Activated CD4-positive, alpha-beta memory T cell treated with anti-CD3 and anti-CD28 coated beads, Interleukin-2, amount 10 ng/mL, durations not matched to agents 7 days and 5 days (primary cell): Measurements from ENCODE around the gene ESPNL. TPM values are rescaled to one million over a fixed set of nuclear protein-coding genes. Genes with fewer than 3 reads are reported as not detected.

Experiments used
- CTCF ChIA-PET: fragments of 350-600 bp; sonication (Branson Sonifier 250); formaldehyde crosslinking; loops from one replicate; lab custom pipeline; 2021; ENCODE audit warnings: antibody characterized with exemption, inconsistent platforms; lab: Charles Lee
- POLR2A ChIA-PET: fragments of 350-600 bp; sonication (Branson Sonifier 250); formaldehyde crosslinking; loops from one replicate; lab custom pipeline; 2021; ENCODE audit warnings: antibody characterized with exemption; lab: Charles Lee
- DNase-seq: peaks from one replicate; pipeline ENCODE4 v3.0.0-alpha.2; 2020
- H3K27ac Mint-ChIP-seq: one replicate; pipeline ENCODE4 v1.8.0; 2021; ENCODE audit warnings: mild to moderate bottlenecking, mixed read lengths
- H3K27me3 Mint-ChIP-seq: one replicate; pipeline ENCODE4 v1.8.0; 2021; ENCODE audit warnings: mixed read lengths
- H3K36me3 Mint-ChIP-seq: one replicate; pipeline ENCODE4 v1.8.0; 2021; ENCODE audit warnings: low read depth, mixed read lengths
- H3K4me1 Mint-ChIP-seq: one replicate; pipeline ENCODE4 v1.8.0; 2021; ENCODE audit warnings: mixed read lengths
- H3K4me3 Mint-ChIP-seq: one replicate; pipeline ENCODE4 v1.8.0; 2021; ENCODE audit warnings: mild to moderate bottlenecking, mixed read lengths
- H3K9me3 Mint-ChIP-seq: one replicate; pipeline ENCODE4 v1.8.0; 2021; ENCODE audit warnings: mixed read lengths
- total RNA-seq, 2 experiments: library from RNA; stranded (reverse); gene quantifications; one replicate each; pipeline ENCODE4 v1.2.3, GENCODE V29; 2021

ESPNL gene
- total RNA-seq, 2 experiments from 2014 or later: 0.05 to 0.18 TPM

DNA sequence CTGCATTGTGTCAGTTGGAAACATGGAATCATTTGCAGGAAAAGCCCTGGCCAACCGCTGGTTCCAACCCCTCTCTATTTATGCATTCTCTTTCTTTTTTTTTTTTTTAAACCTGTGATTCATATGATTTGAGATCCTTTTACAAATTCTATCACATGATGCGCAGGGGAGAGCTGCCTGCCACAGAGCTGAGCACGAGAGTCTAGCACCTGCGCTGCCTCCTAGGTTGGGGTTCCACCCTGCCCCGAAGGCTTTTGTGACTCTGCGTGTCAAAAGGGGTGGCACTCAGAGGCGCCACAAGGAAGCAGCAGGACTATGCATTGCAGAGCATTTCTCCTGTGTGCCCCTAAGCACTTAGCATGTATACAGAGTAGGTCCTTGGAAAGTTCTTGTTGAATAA, 17.3 kb upstream of the ESPNL start:
- no peaks in the 10 kb centered on the region for H3K9me3 Mint-ChIP-seq
- H3K27me3 Mint-ChIP-seq: no peaks in the 10 kb centered on the region
- no peak overlapping the region for H3K27ac Mint-ChIP-seq
- no peak overlapping the region for H3K4me3 Mint-ChIP-seq
- peaks cover 56% of the 10 kb centered on the region for H3K36me3 Mint-ChIP-seq
- POLR2A ChIA-PET: no interaction called here
- no peak for DNase-seq
- peaks cover 7% of the 10 kb centered on the region for H3K4me1 Mint-ChIP-seq
- CTCF ChIA-PET: no interaction called here

DNA sequence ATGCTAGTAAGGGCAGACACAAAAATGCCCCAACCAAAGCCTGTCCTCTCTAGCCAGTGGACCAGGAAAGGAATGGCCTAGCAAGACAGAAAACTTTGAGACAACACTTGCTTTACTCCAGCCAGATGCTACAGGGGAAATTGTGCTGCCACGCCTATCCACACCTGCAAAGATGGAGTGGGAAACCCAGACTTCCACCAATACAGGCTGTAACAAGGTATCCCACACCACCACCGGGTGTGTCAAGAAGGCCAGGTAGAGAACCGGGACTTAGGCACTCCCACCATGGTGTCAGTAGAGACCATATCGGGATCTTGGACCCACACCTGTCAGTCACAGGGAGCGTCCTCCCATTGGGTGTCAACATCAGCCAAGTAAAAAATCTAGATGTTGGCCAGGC, 16.2 kb upstream of the ESPNL start:
- no peaks in the 10 kb centered on the region for H3K27me3 Mint-ChIP-seq
- no peak overlapping the region for H3K4me3 Mint-ChIP-seq
- H3K4me1 Mint-ChIP-seq: peaks cover 7% of the 10 kb centered on the region
- CTCF ChIA-PET: no interaction called here
- no peak overlapping the region for H3K27ac Mint-ChIP-seq
- H3K9me3 Mint-ChIP-seq: no peaks in the 10 kb centered on the region
- no peak for DNase-seq
- POLR2A ChIA-PET: no interaction called here
- peaks cover 56% of the 10 kb centered on the region for H3K36me3 Mint-ChIP-seq

GRCh38 chr2:238084761-238085160, 15.4 kb upstream of the ESPNL start:
- Mint-ChIP-seq H3K27me3 (no peaks in the 10 kb centered on the region), H3K4me1 (peaks cover 7% of the 10 kb centered on the region), H3K4me3 (no peak overlapping the region), H3K36me3 (peaks cover 50% of the 10 kb centered on the region), H3K9me3 (no peaks in the 10 kb centered on the region), H3K27ac (no peak overlapping the region)
- ChIA-PET CTCF (no interaction called here), POLR2A (interaction anchor here (1.1 kb wide), 1 partner anchor 119 kb away, joined by 3 read pairs; the partner anchor contains the start of gene ILKAP)
- no peak for DNase-seq

DNA sequence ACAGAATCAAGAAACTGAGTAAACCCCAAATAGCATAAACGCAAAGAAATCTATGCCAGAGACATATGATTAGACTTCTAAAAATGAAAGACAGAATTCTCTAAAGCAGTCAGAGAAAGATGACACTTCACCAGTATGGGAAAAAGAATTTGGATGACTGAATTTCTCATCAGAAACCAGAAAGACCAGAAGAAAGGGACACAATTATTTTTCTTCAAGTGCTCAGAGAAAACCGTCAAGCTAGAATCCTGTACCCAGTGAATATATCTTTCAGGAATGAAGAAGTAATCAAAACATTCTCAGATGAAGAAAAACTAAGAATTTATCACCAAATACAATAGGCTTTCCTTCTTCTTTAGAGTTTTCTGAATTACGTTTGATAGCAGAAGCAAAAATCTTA, 14.2 kb upstream of the ESPNL start:
- no peaks in the 10 kb centered on the region for H3K9me3 Mint-ChIP-seq
- H3K27ac Mint-ChIP-seq: no peak overlapping the region
- H3K36me3 Mint-ChIP-seq: peaks cover 43% of the 10 kb centered on the region
- CTCF ChIA-PET: no interaction called here
- POLR2A ChIA-PET: interaction anchor here (1.1 kb wide), 1 partner anchor 118 kb away, joined by 3 read pairs; the partner anchor contains the start of gene ILKAP
- no peak overlapping the region for H3K4me3 Mint-ChIP-seq
- peaks cover 7% of the 10 kb centered on the region for H3K4me1 Mint-ChIP-seq
- no peak for DNase-seq
- H3K27me3 Mint-ChIP-seq: no peaks in the 10 kb centered on the region

DNA sequence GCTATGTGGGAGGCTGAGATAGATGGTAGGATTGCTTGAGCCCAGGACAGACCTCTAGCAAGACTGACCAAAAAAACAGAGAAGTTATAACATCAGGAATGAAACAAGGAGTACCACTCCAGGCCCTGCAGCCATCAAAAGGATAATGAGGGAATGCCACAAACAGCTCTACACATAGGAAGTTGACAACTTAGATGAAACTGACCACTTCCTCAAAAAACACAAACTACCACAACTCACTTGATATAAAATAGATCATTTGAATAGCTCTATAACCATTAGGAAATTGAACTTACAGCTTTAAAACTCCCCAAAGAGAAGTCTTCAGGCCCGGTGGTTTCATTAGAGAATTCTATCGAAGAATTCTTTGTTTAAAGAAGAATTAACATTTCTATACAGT, 12.9 kb upstream of the ESPNL start:
- DNase-seq: no peak
- peaks cover 7% of the 10 kb centered on the region for H3K4me1 Mint-ChIP-seq
- H3K4me3 Mint-ChIP-seq: no peak overlapping the region
- no peaks in the 10 kb centered on the region for H3K9me3 Mint-ChIP-seq
- no peaks in the 10 kb centered on the region for H3K27me3 Mint-ChIP-seq
- H3K36me3 Mint-ChIP-seq: peaks cover 34% of the 10 kb centered on the region
- POLR2A ChIA-PET: interaction anchor here (1.2 kb wide), 1 partner anchor 26 kb away, joined by 5 read pairs; the partner anchor contains the start of gene SCLY
- CTCF ChIA-PET: interaction anchor here (1.0 to 1.4 kb wide), 2 partner anchors 164 to 228 kb away, joined by 3 to 4 read pairs; no protein-coding TSS in a partner anchor
- H3K27ac Mint-ChIP-seq: no peak overlapping the region

GRCh38 chr2:238090887-238091286, 9.3 kb upstream of the ESPNL start:
- CTCF ChIA-PET: no interaction called here
- Mint-ChIP-seq H3K27me3 (no peaks in the 10 kb centered on the region), H3K4me1 (peaks cover 7% of the 10 kb centered on the region), H3K36me3 (peaks cover 12% of the 10 kb centered on the region), H3K9me3 (no peaks in the 10 kb centered on the region), H3K27ac (no peak overlapping the region), H3K4me3 (no peak overlapping the region)
- POLR2A ChIA-PET: no interaction called here
- no peak for DNase-seq

GRCh38 chr2:238091436-238092060, 8.6 kb upstream of the ESPNL start:
- Mint-ChIP-seq H3K4me3 (no peak overlapping the region), H3K27ac (no peak overlapping the region), H3K36me3 (peaks cover 13% of the 10 kb centered on the region), H3K4me1 (peaks cover 7% of the 10 kb centered on the region), H3K9me3 (no peaks in the 10 kb centered on the region), H3K27me3 (no peaks in the 10 kb centered on the region)
- POLR2A ChIA-PET: no interaction called here
- DNase-seq: no peak
- CTCF ChIA-PET: interaction anchor here (0.6 kb wide), 1 partner anchor 101 kb away, joined by 3 read pairs; no protein-coding TSS in a partner anchor

- CTCF ChIA-PET: no interaction called here
- Mint-ChIP-seq H3K4me3 (no peak overlapping the region), H3K4me1 (no peaks in the 10 kb centered on the region), H3K9me3 (no peaks in the 10 kb centered on the region), H3K27ac (no peak overlapping the region), H3K27me3 (no peaks in the 10 kb centered on the region), H3K36me3 (peaks cover 13% of the 10 kb centered on the region)
- POLR2A ChIA-PET: no interaction called here
- DNase-seq: no peak
Measured at GRCh38 chr2:238092486-238093035, 7.6 kb upstream of the ESPNL start.

- ChIA-PET CTCF (no interaction called here), POLR2A (no interaction called here)
- Mint-ChIP-seq H3K27me3 (no peaks in the 10 kb centered on the region), H3K27ac (no peak overlapping the region), H3K9me3 (no peaks in the 10 kb centered on the region), H3K36me3 (peaks cover 13% of the 10 kb centered on the region), H3K4me1 (no peaks in the 10 kb centered on the region), H3K4me3 (no peak overlapping the region)
- DNase-seq: no peak
Measured at GRCh38 chr2:238093181-238094140, 6.7 kb upstream of the ESPNL start.

GRCh38 chr2:238094438-238095022, 5.6 kb upstream of the ESPNL start:
- ChIA-PET POLR2A (no interaction called here), CTCF (no interaction called here)
- H3K27me3 Mint-ChIP-seq: no peaks in the 10 kb centered on the region
- no peaks in the 10 kb centered on the region for H3K9me3 Mint-ChIP-seq
- H3K4me3 Mint-ChIP-seq: no peak overlapping the region
- no peaks in the 10 kb centered on the region for H3K4me1 Mint-ChIP-seq
- peaks cover 13% of the 10 kb centered on the region for H3K36me3 Mint-ChIP-seq
- no peak for DNase-seq
- no peak overlapping the region for H3K27ac Mint-ChIP-seq

DNA sequence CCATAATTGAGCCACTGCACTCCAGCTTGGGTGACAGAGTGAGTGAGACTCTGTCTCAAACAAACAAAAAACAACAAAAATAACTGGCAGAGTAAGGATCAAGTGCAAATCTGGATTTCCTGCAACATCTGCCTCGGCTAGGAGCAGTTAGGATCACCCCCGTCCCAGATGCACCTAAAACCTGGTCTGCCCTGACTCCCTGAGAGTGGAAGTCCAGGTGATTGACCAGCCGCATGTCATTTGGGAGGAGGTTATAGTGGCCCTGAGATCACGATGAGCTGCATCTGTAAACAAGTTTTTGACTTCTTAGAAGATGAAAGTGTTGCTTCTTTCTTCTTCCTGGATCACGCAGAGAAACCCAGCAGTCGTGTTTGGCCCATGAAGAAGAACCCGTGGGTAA, 5.0 kb upstream of the ESPNL start:
- H3K36me3 Mint-ChIP-seq: peaks cover 13% of the 10 kb centered on the region
- POLR2A ChIA-PET: no interaction called here
- CTCF ChIA-PET: no interaction called here
- DNase-seq: no peak
- no peaks in the 10 kb centered on the region for H3K9me3 Mint-ChIP-seq
- no peak overlapping the region for H3K4me3 Mint-ChIP-seq
- no peaks in the 10 kb centered on the region for H3K27me3 Mint-ChIP-seq
- no peak overlapping the region for H3K27ac Mint-ChIP-seq
- no peaks in the 10 kb centered on the region for H3K4me1 Mint-ChIP-seq

DNA sequence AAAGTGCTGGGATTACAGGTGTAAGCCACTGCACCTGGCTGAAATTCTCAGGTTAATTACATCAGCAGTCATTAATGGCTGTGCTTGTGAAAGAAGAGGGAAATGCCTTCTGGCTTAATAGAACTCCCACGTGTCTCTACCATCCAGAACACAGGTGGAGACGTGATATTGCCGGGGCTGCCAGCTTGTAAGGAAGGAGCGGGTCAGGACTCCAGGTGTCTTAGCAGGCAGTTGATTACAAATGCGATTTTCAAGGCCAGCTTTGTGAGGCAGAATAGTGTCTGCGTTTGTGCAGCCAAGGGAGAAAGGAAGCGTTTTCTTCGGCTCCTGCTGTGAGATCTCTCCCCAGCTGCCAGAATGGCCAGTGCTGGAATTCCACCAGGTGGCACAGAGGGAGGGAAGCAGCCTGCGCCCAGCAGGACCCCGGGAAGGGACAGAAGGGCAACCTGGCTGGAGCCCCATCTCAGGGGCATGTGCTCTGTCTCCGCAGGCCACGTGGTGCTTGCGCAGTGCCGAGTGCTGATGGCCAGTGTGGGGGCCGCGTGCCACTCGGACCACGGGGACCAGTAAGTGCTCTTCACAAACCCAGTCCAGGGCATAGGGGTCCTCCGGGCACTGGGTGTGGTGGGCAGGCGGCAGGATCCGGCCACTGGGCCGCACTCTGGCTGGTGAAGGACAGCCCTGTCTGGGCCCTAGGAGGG, 3.7 kb upstream of the ESPNL start:
- ChIA-PET POLR2A (no interaction called here), CTCF (no interaction called here)
- no peaks in the 10 kb centered on the region for H3K27me3 Mint-ChIP-seq
- no peak overlapping the region for H3K4me3 Mint-ChIP-seq
- no peaks in the 10 kb centered on the region for H3K9me3 Mint-ChIP-seq
- no peak overlapping the region for H3K27ac Mint-ChIP-seq
- peaks cover 9% of the 10 kb centered on the region for H3K36me3 Mint-ChIP-seq
- no peak for DNase-seq
- no peaks in the 10 kb centered on the region for H3K4me1 Mint-ChIP-seq
